Thyroid gland (tissue), 4 donors: Measurements from ENCODE around the gene FBXO40.

Experiments
- CTCF ChIP-seq, 6 experiments: fragments of 200-600 bp in 3 of 6; fragments of 450-650 bp in 3 of 6; sonication (generic) in 3 of 6; IDR thresholded peaks; one replicate each; pipeline ENCODE4 v1.5.1; 2016 to 2019; ENCODE audit warnings: antibody characterized with exemption in 6 of 6, mild to moderate bottlenecking in 2 of 6, inconsistent platforms in 1 of 6, moderate library complexity in 1 of 6
- POLR2A ChIP-seq, 2 donors: fragments of 450-650 bp; IDR thresholded peaks; one replicate each; pipeline ENCODE4 v1.6.1; 2017; ENCODE audit warnings: antibody characterized with exemption in 2 of 2, mild to moderate bottlenecking in 2 of 2, moderate library complexity in 1 of 2

GRCh38 chr3:121627622-121628021 lies 34.4 kb downstream of the FBXO40 start:
- TF ChIP-seq CTCF (IDR thresholded peaks at IDR 0.05): no peak
- TF ChIP-seq POLR2A (IDR thresholded peaks at IDR 0.05): no peak
